ENCODE results near the gene FGF7. TPM values are rescaled to one million over a fixed set of nuclear protein-coding genes. Genes with fewer than 3 reads are reported as not detected.
"Not testable (repeated sequence)": the region's sequence is repeated elsewhere in the genome, so short reads cannot be mapped to it uniquely, and the experiment has no call there.

FGF7 gene
- total RNA-seq, 1 donor from 2014 or later: 0.43 TPM

GRCh38 chr15:49472338-49472737 is 49.3 kb downstream of the FGF7 start:
- no peak for DNase-seq (ENCODE audit: low read depth)
- Histone ChIP-seq H3K27me3 (ENCODE audit: insufficient read depth, low read length) (no peaks in the 10 kb centered on the region), H3K36me3 (ENCODE audit: insufficient read depth, low read length) (no peaks in the 10 kb centered on the region), H3K4me1 (ENCODE audit: insufficient read depth, low read length) (no peaks in the 10 kb centered on the region), H2AFZ (ENCODE audit: low read depth, low read length) (no peak overlapping the region), H3K79me2 (ENCODE audit: insufficient read depth, low read length) (no peaks in the 10 kb centered on the region), H4K20me1 (ENCODE audit: insufficient read depth, low read length) (no peaks in the 10 kb centered on the region), H3K27ac (ENCODE audit: low read depth, low read length) (no peak overlapping the region), H3K9me3 (ENCODE audit: insufficient read depth, low read depth, low read length) (no peaks in the 10 kb centered on the region), H3K4me2 (ENCODE audit: low read length) (no peak overlapping the region), H3K4me3 (ENCODE audit: insufficient read depth, low read depth, low read length) (no peak overlapping the region), H3K9ac (ENCODE audit: low read length) (no peak overlapping the region)
- Mint-ChIP-seq H3K27ac (ENCODE audit: unreplicated experiment) (no peak overlapping the region), H3K36me3 (ENCODE audit: low read depth, unreplicated experiment) (no peaks in the 10 kb centered on the region), H3K4me3 (ENCODE audit: unreplicated experiment) (no peak overlapping the region), H3K9me3 (ENCODE audit: unreplicated experiment) (no peaks in the 10 kb centered on the region), H3K4me1 (ENCODE audit: low read depth, unreplicated experiment) (no peaks in the 10 kb centered on the region), H3K27me3 (ENCODE audit: low read depth, unreplicated experiment) (no peaks in the 10 kb centered on the region)
- TF ChIP-seq EZH2 (IDR thresholded peaks at IDR 0.05; ENCODE audit: insufficient read depth, low read length): no peak
- TF ChIP-seq, protein P1, sequence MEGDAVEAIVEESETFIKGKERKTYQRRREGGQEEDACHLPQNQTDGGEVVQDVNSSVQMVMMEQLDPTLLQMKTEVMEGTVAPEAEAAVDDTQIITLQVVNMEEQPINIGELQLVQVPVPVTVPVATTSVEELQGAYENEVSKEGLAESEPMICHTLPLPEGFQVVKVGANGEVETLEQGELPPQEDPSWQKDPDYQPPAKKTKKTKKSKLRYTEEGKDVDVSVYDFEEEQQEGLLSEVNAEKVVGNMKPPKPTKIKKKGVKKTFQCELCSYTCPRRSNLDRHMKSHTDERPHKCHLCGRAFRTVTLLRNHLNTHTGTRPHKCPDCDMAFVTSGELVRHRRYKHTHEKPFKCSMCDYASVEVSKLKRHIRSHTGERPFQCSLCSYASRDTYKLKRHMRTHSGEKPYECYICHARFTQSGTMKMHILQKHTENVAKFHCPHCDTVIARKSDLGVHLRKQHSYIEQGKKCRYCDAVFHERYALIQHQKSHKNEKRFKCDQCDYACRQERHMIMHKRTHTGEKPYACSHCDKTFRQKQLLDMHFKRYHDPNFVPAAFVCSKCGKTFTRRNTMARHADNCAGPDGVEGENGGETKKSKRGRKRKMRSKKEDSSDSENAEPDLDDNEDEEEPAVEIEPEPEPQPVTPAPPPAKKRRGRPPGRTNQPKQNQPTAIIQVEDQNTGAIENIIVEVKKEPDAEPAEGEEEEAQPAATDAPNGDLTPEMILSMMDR (IDR thresholded peaks at IDR 0.05; ENCODE audit: insufficient read depth, low read depth, low read length): no peak
- FAIRE-seq: no peak

- Histone ChIP-seq H3K4me2 (ENCODE audit: low read length) (no peak overlapping the region), H2AFZ (ENCODE audit: low read depth, low read length) (no peak overlapping the region), H3K36me3 (ENCODE audit: insufficient read depth, low read length) (no peaks in the 10 kb centered on the region), H3K27me3 (ENCODE audit: insufficient read depth, low read length) (no peaks in the 10 kb centered on the region), H3K79me2 (ENCODE audit: insufficient read depth, low read length) (no peaks in the 10 kb centered on the region), H3K4me3 (ENCODE audit: insufficient read depth, low read depth, low read length) (no peak overlapping the region), H4K20me1 (ENCODE audit: insufficient read depth, low read length) (no peaks in the 10 kb centered on the region), H3K9me3 (ENCODE audit: insufficient read depth, low read depth, low read length) (no peaks in the 10 kb centered on the region), H3K4me1 (ENCODE audit: insufficient read depth, low read length) (no peaks in the 10 kb centered on the region), H3K9ac (ENCODE audit: low read length) (no peak overlapping the region), H3K27ac (ENCODE audit: low read depth, low read length) (no peak overlapping the region)
- Mint-ChIP-seq H3K4me3 (ENCODE audit: unreplicated experiment) (no peak overlapping the region), H3K27ac (ENCODE audit: unreplicated experiment) (no peak overlapping the region), H3K27me3 (ENCODE audit: low read depth, unreplicated experiment) (no peaks in the 10 kb centered on the region), H3K36me3 (ENCODE audit: low read depth, unreplicated experiment) (no peaks in the 10 kb centered on the region), H3K9me3 (ENCODE audit: unreplicated experiment) (no peaks in the 10 kb centered on the region), H3K4me1 (ENCODE audit: low read depth, unreplicated experiment) (no peaks in the 10 kb centered on the region)
- TF ChIP-seq, protein P1 (IDR thresholded peaks at IDR 0.05; ENCODE audit: insufficient read depth, low read depth, low read length): no peak
- TF ChIP-seq EZH2 (IDR thresholded peaks at IDR 0.05; ENCODE audit: insufficient read depth, low read length): no peak
- FAIRE-seq (no peak), DNase-seq (ENCODE audit: low read depth) (no peak)
Observed at GRCh38 chr15:49473031-49473430, 50.0 kb downstream of the FGF7 start.

GRCh38 chr15:49478021-49478420 is 55.0 kb downstream of the FGF7 start:
- H3K27me3 Mint-ChIP-seq (ENCODE audit: low read depth, unreplicated experiment); H3K36me3 ChIP-seq (ENCODE audit: insufficient read depth, low read length); H3K4me1 ChIP-seq (ENCODE audit: insufficient read depth, low read length); H3K27me3 ChIP-seq (ENCODE audit: insufficient read depth, low read length); H3K4me1 Mint-ChIP-seq (ENCODE audit: low read depth, unreplicated experiment); H3K27ac Mint-ChIP-seq (ENCODE audit: unreplicated experiment); H3K9me3 ChIP-seq (ENCODE audit: insufficient read depth, low read depth, low read length); H3K27ac ChIP-seq (ENCODE audit: low read depth, low read length); H3K9ac ChIP-seq (ENCODE audit: low read length); H4K20me1 ChIP-seq (ENCODE audit: insufficient read depth, low read length); H2AFZ ChIP-seq (ENCODE audit: low read depth, low read length); DNase-seq (ENCODE audit: low read depth); H3K4me2 ChIP-seq (ENCODE audit: low read length); H3K36me3 Mint-ChIP-seq (ENCODE audit: low read depth, unreplicated experiment); H3K9me3 Mint-ChIP-seq (ENCODE audit: unreplicated experiment); H3K4me3 Mint-ChIP-seq (ENCODE audit: unreplicated experiment); FAIRE-seq; H3K79me2 ChIP-seq (ENCODE audit: insufficient read depth, low read length); H3K4me3 ChIP-seq (ENCODE audit: insufficient read depth, low read depth, low read length): not testable (repeated sequence)

DNA sequence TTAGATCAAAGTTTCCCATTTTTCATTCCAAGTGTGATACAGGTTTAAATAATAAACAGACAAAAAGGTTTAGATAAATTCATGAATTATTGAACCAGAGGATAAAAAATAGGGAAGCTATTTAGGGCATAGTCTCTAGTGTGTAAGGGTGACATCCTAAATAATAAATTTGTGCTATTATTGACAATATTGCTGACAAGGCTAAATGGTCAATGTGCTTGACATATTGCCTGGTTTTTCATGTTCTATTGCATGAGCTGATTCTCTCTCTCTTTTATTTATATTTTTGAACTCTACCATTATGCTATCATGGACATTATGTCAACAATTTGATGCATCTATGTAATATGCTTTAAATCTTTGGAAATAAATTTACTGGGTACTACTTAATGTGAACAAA is 55.9 kb downstream of the FGF7 start:
- not testable (repeated sequence) for H3K4me3 Mint-ChIP-seq (ENCODE audit: unreplicated experiment); H3K9me3 Mint-ChIP-seq (ENCODE audit: unreplicated experiment); H3K27me3 Mint-ChIP-seq (ENCODE audit: low read depth, unreplicated experiment); H3K4me1 Mint-ChIP-seq (ENCODE audit: low read depth, unreplicated experiment); H3K4me3 ChIP-seq (ENCODE audit: insufficient read depth, low read depth, low read length); H3K27ac Mint-ChIP-seq (ENCODE audit: unreplicated experiment); H3K27me3 ChIP-seq (ENCODE audit: insufficient read depth, low read length); H4K20me1 ChIP-seq (ENCODE audit: insufficient read depth, low read length); H3K27ac ChIP-seq (ENCODE audit: low read depth, low read length); H3K36me3 Mint-ChIP-seq (ENCODE audit: low read depth, unreplicated experiment); H3K4me1 ChIP-seq (ENCODE audit: insufficient read depth, low read length); H3K79me2 ChIP-seq (ENCODE audit: insufficient read depth, low read length); H3K9me3 ChIP-seq (ENCODE audit: insufficient read depth, low read depth, low read length); FAIRE-seq; H3K4me2 ChIP-seq (ENCODE audit: low read length); H3K9ac ChIP-seq (ENCODE audit: low read length); H2AFZ ChIP-seq (ENCODE audit: low read depth, low read length); DNase-seq (ENCODE audit: low read depth); H3K36me3 ChIP-seq (ENCODE audit: insufficient read depth, low read length)

GRCh38 chr15:49485401-49485800 is 62.4 kb downstream of the FGF7 start:
- DNase-seq (ENCODE audit: low read depth); FAIRE-seq; H3K4me3 Mint-ChIP-seq (ENCODE audit: unreplicated experiment); H4K20me1 ChIP-seq (ENCODE audit: insufficient read depth, low read length); H3K79me2 ChIP-seq (ENCODE audit: insufficient read depth, low read length); H3K27ac Mint-ChIP-seq (ENCODE audit: unreplicated experiment); H3K27ac ChIP-seq (ENCODE audit: low read depth, low read length); H3K9me3 ChIP-seq (ENCODE audit: insufficient read depth, low read depth, low read length); H3K9ac ChIP-seq (ENCODE audit: low read length); H3K27me3 ChIP-seq (ENCODE audit: insufficient read depth, low read length); H3K4me2 ChIP-seq (ENCODE audit: low read length); H2AFZ ChIP-seq (ENCODE audit: low read depth, low read length); H3K27me3 Mint-ChIP-seq (ENCODE audit: low read depth, unreplicated experiment); H3K4me3 ChIP-seq (ENCODE audit: insufficient read depth, low read depth, low read length); H3K9me3 Mint-ChIP-seq (ENCODE audit: unreplicated experiment); H3K4me1 Mint-ChIP-seq (ENCODE audit: low read depth, unreplicated experiment); H3K36me3 Mint-ChIP-seq (ENCODE audit: low read depth, unreplicated experiment); H3K36me3 ChIP-seq (ENCODE audit: insufficient read depth, low read length); H3K4me1 ChIP-seq (ENCODE audit: insufficient read depth, low read length): not testable (repeated sequence)

Data from astrocyte (in vitro differentiated cells and primary cell).